Adrenal gland (tissue), 12 donors: Measurements from ENCODE around the gene ADSS1. TPM values are rescaled to one million over a fixed set of nuclear protein-coding genes. Genes with fewer than 3 reads are reported as not detected.

Source experiments
- DNase-seq, 7 donors: peaks; one replicate each; pipeline ENCODE4 v3.0.0-alpha.2; 2019 to 2020
- H3K27ac ChIP-seq, 5 donors: fragments of 200-600 bp; sonication (generic) in 4 of 5; 1 replicate in 3 of 5; 2 replicates in 2 of 5; pipeline versions ENCODE4 v1.5.1 to v1.8.0; 2016 to 2020; ENCODE audit warnings: mild to moderate bottlenecking in 1 of 5
- H3K27me3 ChIP-seq: fragments of 200-600 bp; 2 replicates; pipeline ENCODE4 v1.8.0; 2021
- H3K36me3 ChIP-seq, 2 donors: fragments of 200-600 bp; replicated peaks in 1 of 2; 1 replicate in 1 of 2; 2 replicates in 1 of 2; pipeline versions ENCODE4 v1.5.1 to v1.8.0; 2018 to 2022
- H3K4me1 ChIP-seq, 2 donors: fragments of 200-600 bp; replicated peaks in 1 of 2; 1 replicate in 1 of 2; 2 replicates in 1 of 2; pipeline versions ENCODE4 v1.5.1 to v1.8.0; 2018 to 2021
- H3K4me3 ChIP-seq, 4 donors: fragments of 200-600 bp; sonication (generic) in 3 of 4; one replicate each; pipeline ENCODE4 v1.5.1; 2016 to 2018
- H3K9me3 ChIP-seq, 3 donors: fragments of 200-600 bp; sonication (generic) in 1 of 3; replicated peaks in 1 of 3; 1 replicate in 2 of 3; 2 replicates in 1 of 3; pipeline versions ENCODE4 v1.5.1 to v1.8.0; 2016 to 2021
- CTCF ChIP-seq, 6 experiments: fragments of 450-650 bp in 4 of 6; fragments of 200-600 bp in 2 of 6; sonication (generic) in 1 of 6; IDR thresholded peaks; 1 replicate in 5 of 6; 2 replicates in 1 of 6; pipeline versions ENCODE4 v1.5.1 to v1.8.0; 2016 to 2021; ENCODE audit warnings: antibody characterized with exemption in 6 of 6, mild to moderate bottlenecking in 2 of 6, moderate library complexity in 1 of 6
- POLR2A ChIP-seq, 2 donors: fragments of 450-650 bp; IDR thresholded peaks; one replicate each; pipeline ENCODE4 v1.6.1; 2017; ENCODE audit warnings: antibody characterized with exemption in 2 of 2, mild to moderate bottlenecking in 2 of 2, moderate library complexity in 1 of 2
- WGBS, 4 donors: extraction: QIAGEN DNeasy Blood & Tissue Kit in 2 of 4; methylation state at CpG; one replicate each; pipeline versions ENCODE4 v1.1.5 to v1.1.7; 2013 to 2017; 5-methylcytosine and 5-hydroxymethylcytosine counted together
- intact Hi-C, 2 donors: fragments of 100-400 bp; cut with DNase I; formaldehyde crosslinking; loops; one replicate each; pipeline versions ENCODE4 v1.14.1 to v1.15.0; 2022 to 2023
- polyA plus RNA-seq, 3 donors: library from polyadenylated mRNA; stranded (reverse); fragments of 200-250 nt in 2 of 3; fragments of 350-450 nt in 1 of 3; fragmentation: Illumina TruSeq in 1 of 3; extraction: RNeasy Lipid Tissue Mini Kit (QIAGEN cat#74804) in 1 of 3; gene quantifications; one replicate each; pipeline ENCODE4 v1.2.3, GENCODE V29; 2013 to 2014
- total RNA-seq, 9 donors: library from RNA; depleted of rRNA in 4 of 9; stranded (reverse); fragments of >200 nt in 4 of 9; fragments of 120-200 nt in 1 of 9; fragmentation: NEBNext Ultra II Directional in 1 of 9; extraction: Animal tissue kit (Norgen Biotek cat#: 25700) in 1 of 9; gene quantifications; one replicate each; pipeline versions ENCODE4 v1.1.0 to v1.2.4, GENCODE V29; 2013 to 2023
- donor health status: healthy with polysubstance abuse.
- donor health status: Bipolar disorder and iron deficiency.
- donor health status: DM: yes; HTN: yes; CAD: no.
- donor health status: DM: no; HTN: no; CAD: no.
- donor health status: DM: no; HTN: no; CAD: no.
- donor health status: DM: yes; HTN: yes; CAD: no.

The ADSS1 gene
- total and polyA plus RNA-seq, 12 donors: 4.0 to 39.1 (median 16.9) TPM

GRCh38 chr14:104700747-104701217 lies 23.2 kb upstream of the ADSS1 start:
- TF ChIP-seq CTCF (IDR thresholded peaks at IDR 0.05): no peak
- Histone ChIP-seq H3K27me3 (no peaks in the 10 kb centered on the region), H3K36me3 (peaks cover 0 to 36% of the 10 kb centered on the region in 2 donors), H3K9me3 (no peaks in the 10 kb centered on the region), H3K27ac (no peak overlapping the region), H3K4me3 (no peak overlapping the region), H3K4me1 (peaks cover 4 to 21% of the 10 kb centered on the region in 2 donors)
- WGBS, 4 donors: 75 to 95% (median 84%) methylated on average over 11 to 22 of the region's 22 CpGs
- DNase-seq: no peak
- intact Hi-C loops: no loop called here

GRCh38 chr14:104701383-104702076 lies 22.5 kb upstream of the ADSS1 start:
- Histone ChIP-seq H3K27me3 (no peaks in the 10 kb centered on the region), H3K9me3 (no peaks in the 10 kb centered on the region), H3K27ac (no peak overlapping the region), H3K4me3 (no peak overlapping the region), H3K36me3 (peaks cover 0 to 37% of the 10 kb centered on the region in 2 donors), H3K4me1 (peaks cover 4 to 16% of the 10 kb centered on the region in 2 donors)
- TF ChIP-seq CTCF (IDR thresholded peaks at IDR 0.05): no peak
- no peak for TF ChIP-seq POLR2A (IDR thresholded peaks at IDR 0.05)
- WGBS, 4 donors: 90 to 96% (median 94%) methylated on average over 15 to 46 of the region's 46 CpGs
- intact Hi-C loops: no loop called here
- DNase-seq: no peak

- H3K4me1 ChIP-seq: peaks cover 4 to 14% of the 10 kb centered on the region in 2 donors
- no peak for TF ChIP-seq POLR2A (IDR thresholded peaks at IDR 0.05)
- no peak for TF ChIP-seq CTCF (IDR thresholded peaks at IDR 0.05)
- H3K4me3 ChIP-seq: no peak overlapping the region
- H3K36me3 ChIP-seq: peaks cover 0 to 37% of the 10 kb centered on the region in 2 donors
- no peaks in the 10 kb centered on the region for H3K27me3 ChIP-seq
- DNase-seq: no peak
- intact Hi-C loops: no loop called here
- H3K9me3 ChIP-seq: no peaks in the 10 kb centered on the region
- 83 to 93% (median 88%) methylated on average over 12 of the region's 12 CpGs for WGBS, 4 donors
- no peak overlapping the region for H3K27ac ChIP-seq
These were observed 21.9 kb upstream of the ADSS1 start for GRCh38 chr14:104702106-104702505.

- intact Hi-C loops: no loop called here
- no peak for DNase-seq
- Histone ChIP-seq H3K36me3 (peaks cover 0 to 37% of the 10 kb centered on the region in 2 donors), H3K27me3 (no peaks in the 10 kb centered on the region), H3K4me1 (peaks cover 4 to 8% of the 10 kb centered on the region in 2 donors), H3K27ac (no peak overlapping the region), H3K4me3 (no peak overlapping the region), H3K9me3 (no peaks in the 10 kb centered on the region)
- WGBS, 4 donors: 86 to 100% (median 94%) methylated on average over 1 to 4 of the region's 4 CpGs; no CpG with 5 or more reads in 1 of the 4 donors
- TF ChIP-seq CTCF (IDR thresholded peaks at IDR 0.05): no peak
- no peak for TF ChIP-seq POLR2A (IDR thresholded peaks at IDR 0.05)
These were observed 21.4 kb upstream of the ADSS1 start for GRCh38 chr14:104702673-104703072.
